H1 (cell line): ENCODE measurements around the gene RYR3. TPM values are rescaled to one million over a fixed set of nuclear protein-coding genes. Genes with fewer than 3 reads are reported as not detected.

Experiments
- CTCF ChIA-PET: fragments of 300-600 bp; sonication (Branson Sonifier 250); formaldehyde crosslinking; loops from one replicate; lab custom pipeline; 2021; ENCODE audit not compliant: partially characterized antibody; lab: Charles Lee
- POLR2A ChIA-PET: fragments of 300-600 bp; sonication (Branson Sonifier 250); formaldehyde crosslinking; loops from one replicate; lab custom pipeline; 2021; ENCODE audit warnings: inconsistent platforms; ENCODE audit not compliant: partially characterized antibody; lab: Charles Lee
- DNase-seq, 2 experiments: peaks; one replicate each; pipeline versions ENCODE4 v3.0.0 to v3.0.0-alpha.2; 2010 to 2022; ENCODE audit warnings: low spot score in 2 of 2, low read depth in 1 of 2, mixed read lengths in 1 of 2
- FAIRE-seq: peaks from 2 replicates; lab custom pipeline; 2011; peaks lifted over from hg19 to GRCh38; lab: Jason Lieb, UNC
- H2AFZ ChIP-seq: 2 replicates; pipeline ENCODE4 v1.8.1; 2012; ENCODE audit warnings: low read length, inconsistent platforms
- H2AK5ac ChIP-seq: 2 replicates; pipeline ENCODE4 v1.6.1; 2013; ENCODE audit warnings: low read depth, low read length
- H2BK120ac ChIP-seq: replicated peaks from 2 replicates; pipeline ENCODE3; 2013; ENCODE audit warnings: low read depth, low read length, inconsistent platforms
- H2BK12ac ChIP-seq: 2 replicates; pipeline ENCODE4 v1.6.1; 2013; ENCODE audit warnings: low read depth, low read length
- H2BK15ac ChIP-seq: 2 replicates; pipeline ENCODE4 v1.6.1; 2013; ENCODE audit warnings: low read length
- H2BK20ac ChIP-seq: 2 replicates; pipeline ENCODE4 v1.6.1; 2013; ENCODE audit warnings: low read length
- H2BK5ac ChIP-seq: 2 replicates; pipeline ENCODE4 v1.6.1; 2013; ENCODE audit warnings: low read depth, low read length
- H3K14ac ChIP-seq: 2 replicates; pipeline ENCODE4 v1.6.1; 2013; ENCODE audit warnings: inconsistent platforms; ENCODE audit not compliant: insufficient read length
- H3K18ac ChIP-seq: 2 replicates; pipeline ENCODE4 v1.6.1; 2013; ENCODE audit warnings: low read length; ENCODE audit errors: extremely low read depth
- H3K23ac ChIP-seq: 2 replicates; pipeline ENCODE4 v1.6.1; 2013; ENCODE audit warnings: inconsistent platforms; ENCODE audit not compliant: insufficient read length
- H3K23me2 ChIP-seq: 2 replicates; pipeline ENCODE4 v1.6.1; 2013; ENCODE audit warnings: low read depth, low read length
- H3K27ac ChIP-seq: 2 replicates; pipeline ENCODE4 v1.6.1; 2011; ENCODE audit warnings: low read depth, low read length, inconsistent platforms
- H3K27me3 ChIP-seq, 4 experiments: replicated peaks in 1 of 4; 1 replicate in 1 of 4; 2 replicates in 3 of 4; pipeline versions ENCODE4 v1.6.1 to v1.8.1; 2011 to 2013; ENCODE audit warnings: low read length in 3 of 4, mild to moderate bottlenecking in 3 of 4, inconsistent platforms in 2 of 4, mixed read lengths in 2 of 4, moderate library complexity in 1 of 4; ENCODE audit not compliant: control insufficient read depth in 3 of 4, insufficient read depth in 3 of 4; ENCODE audit errors: extremely low read depth in 1 of 4
- H3K36me3 ChIP-seq, 4 experiments: 2 replicates each; pipeline versions ENCODE4 v1.6.1 to v1.8.1; 2011 to 2013; ENCODE audit warnings: mild to moderate bottlenecking in 4 of 4, low read length in 3 of 4, moderate library complexity in 2 of 4, control low read depth in 1 of 4, inconsistent platforms in 1 of 4; ENCODE audit not compliant: insufficient read depth in 4 of 4, control insufficient read depth in 2 of 4
- H3K4ac ChIP-seq: replicated peaks from 2 replicates; pipeline ENCODE3; 2013; ENCODE audit warnings: low read length, low read depth, mixed read lengths, inconsistent platforms; ENCODE audit not compliant: insufficient read length
- H3K4me1 ChIP-seq, 4 experiments: replicated peaks in 1 of 4; 1 replicate in 1 of 4; 2 replicates in 3 of 4; pipeline versions ENCODE4 v1.6.1 to v1.8.1; 2011 to 2013; ENCODE audit warnings: low read length in 3 of 4, inconsistent platforms in 2 of 4, mixed read lengths in 1 of 4; ENCODE audit not compliant: insufficient read depth in 4 of 4, control insufficient read depth in 3 of 4
- H3K4me2 ChIP-seq, 2 experiments: 2 replicates each; pipeline versions ENCODE4 v1.6.1 to v1.8.1; 2011 to 2013; ENCODE audit warnings: low read depth in 2 of 2, low read length in 2 of 2, control low read depth in 1 of 2, inconsistent platforms in 1 of 2, mild to moderate bottlenecking in 1 of 2; ENCODE audit not compliant: insufficient read depth in 1 of 2
- H3K4me3 ChIP-seq, 4 experiments: fragments of 200-600, 300-600 bp in 1 of 4; sonication (generic), shearing (Covaris generic), sonication (Bioruptor Twin) in 1 of 4; 2 replicates each; pipeline versions ENCODE4 v1.5.1 to v1.8.1; 2011 to 2016; ENCODE audit warnings: low read length in 4 of 4, low read depth in 3 of 4, control low read depth in 2 of 4, inconsistent platforms in 2 of 4, mild to moderate bottlenecking in 2 of 4, mixed read lengths in 1 of 4, moderate library complexity in 1 of 4; ENCODE audit not compliant: insufficient read depth in 2 of 4; ENCODE audit errors: extremely low read depth in 1 of 4
- H3K56ac ChIP-seq: replicated peaks from 2 replicates; pipeline ENCODE3; 2013; ENCODE audit warnings: low read depth, mild to moderate bottlenecking, mixed read lengths, low read length, inconsistent platforms; ENCODE audit not compliant: insufficient read length
- H3K79me1 ChIP-seq: 2 replicates; pipeline ENCODE4 v1.6.1; 2013; ENCODE audit warnings: low read depth, low read length, control low read depth
- H3K79me2 ChIP-seq, 2 experiments: 2 replicates each; pipeline versions ENCODE4 v1.6.1 to v1.8.1; 2012 to 2013; ENCODE audit warnings: low read length in 2 of 2, mild to moderate bottlenecking in 2 of 2, inconsistent platforms in 1 of 2; ENCODE audit not compliant: insufficient read depth in 2 of 2, control insufficient read depth in 1 of 2
- H3K9ac ChIP-seq, 4 experiments: replicated peaks in 1 of 4; 1 replicate in 1 of 4; 2 replicates in 3 of 4; pipeline versions ENCODE4 v1.6.1 to v1.8.1; 2011 to 2013; ENCODE audit warnings: low read depth in 3 of 4, low read length in 3 of 4, control low read depth in 2 of 4, mild to moderate bottlenecking in 2 of 4, moderate library complexity in 2 of 4, inconsistent platforms in 1 of 4; ENCODE audit errors: extremely low read depth in 1 of 4
- H3K9me3 ChIP-seq, 2 experiments: 2 replicates each; pipeline versions ENCODE4 v1.6.1 to v1.8.1; 2012 to 2013; ENCODE audit warnings: mild to moderate bottlenecking in 2 of 2, moderate library complexity in 2 of 2, control low read depth in 1 of 2, inconsistent platforms in 1 of 2, low read depth in 1 of 2, low read length in 1 of 2, mixed read lengths in 1 of 2; ENCODE audit not compliant: insufficient read depth in 2 of 2
- H4K20me1 ChIP-seq, 2 experiments: replicated peaks in 1 of 2; 2 replicates each; pipeline versions ENCODE3 to v1.8.1; 2011 to 2013; ENCODE audit warnings: inconsistent platforms in 2 of 2, low read length in 2 of 2, mild to moderate bottlenecking in 1 of 2; ENCODE audit not compliant: insufficient read depth in 2 of 2, control insufficient read depth in 1 of 2
- H4K5ac ChIP-seq: 2 replicates; pipeline ENCODE4 v1.6.1; 2013; ENCODE audit warnings: low read length, low read depth, mixed read lengths, inconsistent platforms; ENCODE audit not compliant: insufficient read length
- H4K8ac ChIP-seq: 2 replicates; pipeline ENCODE4 v1.8.0; 2013; ENCODE audit warnings: mild to moderate bottlenecking, moderate library complexity, low read length, inconsistent platforms; ENCODE audit not compliant: insufficient read depth; ENCODE audit errors: extremely low read depth
- H4K91ac ChIP-seq: replicated peaks from 2 replicates; pipeline ENCODE3; 2013; ENCODE audit warnings: low read length, mixed read lengths, inconsistent platforms; ENCODE audit not compliant: insufficient read length
- ASH2L ChIP-seq: fragments of 200-600, 300-600 bp; sonication (generic); IDR thresholded peaks from one replicate; pipeline ENCODE4 v1.7.1; 2017; ENCODE audit warnings: low read length
- ATF2 ChIP-seq: IDR thresholded peaks from 2 replicates; pipeline ENCODE4 v1.6.1; 2012; ENCODE audit warnings: low read length, inconsistent platforms
- FOSL1 ChIP-seq: IDR thresholded peaks from 2 replicates; pipeline ENCODE4 v1.6.1; 2011; ENCODE audit warnings: mild to moderate bottlenecking, low read depth, low read length, moderate library complexity; ENCODE audit not compliant: insufficient read depth
- JUND ChIP-seq: IDR thresholded peaks from 2 replicates; pipeline ENCODE4 v1.6.1; 2011; ENCODE audit warnings: mild to moderate bottlenecking, improper control_type of control experiment, low read length
- KDM1A ChIP-seq: fragments of 200-600, 300-600 bp; sonication (generic); IDR thresholded peaks from 2 replicates; pipeline ENCODE4 v1.7.1; 2016; ENCODE audit warnings: mild to moderate bottlenecking, low read length, borderline replicate concordance
- KDM4A ChIP-seq: IDR thresholded peaks from one replicate; pipeline ENCODE4 v1.7.1; 2012; ENCODE audit warnings: low read depth, mild to moderate bottlenecking, moderate library complexity, low read length, inconsistent platforms; ENCODE audit not compliant: severe bottlenecking
- NRF1 ChIP-seq: IDR thresholded peaks from 2 replicates; pipeline ENCODE4 v1.6.1; 2011; ENCODE audit warnings: mild to moderate bottlenecking, low read depth, low read length, improper control_type of control experiment
- POLR2AphosphoS5 ChIP-seq: IDR thresholded peaks from 2 replicates; pipeline ENCODE4 v1.6.1; 2011; ENCODE audit warnings: low read depth, low read length
- POU5F1 ChIP-seq: IDR thresholded peaks from 2 replicates; pipeline ENCODE4 v1.6.1; 2011; ENCODE audit warnings: low read depth, mild to moderate bottlenecking, low read length, moderate library complexity
- RNF2 ChIP-seq: fragments of 200-900, 300-1000 bp; sonication (generic); IDR thresholded peaks from 2 replicates; pipeline ENCODE4 v1.7.1; 2016; ENCODE audit warnings: borderline replicate concordance, low read depth, mild to moderate bottlenecking, antibody characterized with exemption, low read length; ENCODE audit not compliant: poor library complexity, severe bottlenecking; ENCODE audit errors: missing control alignments
- SAP30 ChIP-seq: fragments of 300-600 bp; sonication (generic); IDR thresholded peaks from 2 replicates; pipeline ENCODE4 v1.7.1; 2012; ENCODE audit warnings: low read length, moderate library complexity, mild to moderate bottlenecking, inconsistent platforms; ENCODE audit not compliant: insufficient read depth, insufficient replicate concordance
- SIRT6 ChIP-seq: IDR thresholded peaks from one replicate; pipeline ENCODE4 v1.7.1; 2012; ENCODE audit warnings: low read length, inconsistent platforms
- TBP ChIP-seq: IDR thresholded peaks from 2 replicates; pipeline ENCODE4 v1.6.1; 2011; ENCODE audit warnings: low read depth, low read length, improper control_type of control experiment
- WGBS, 2 experiments: shearing (Covaris generic) in 1 of 2; methylation state at CpG; one replicate each; pipeline versions ENCODE4 v1.1.6 to v1.1.7; 2013 to 2015; ENCODE audit warnings: low lambda C conversion rate in 2 of 2, mixed read lengths in 2 of 2, inconsistent platforms in 1 of 2, low coverage in 1 of 2, missing lambda C conversion rate in 1 of 2; ENCODE audit not compliant: insufficient replicate concordance in 2 of 2, insufficient coverage in 1 of 2, insufficient read length in 1 of 2; ENCODE audit errors: extremely low coverage in 1 of 2, missing lambda C conversion rate in 1 of 2; 5-methylcytosine and 5-hydroxymethylcytosine counted together
- polyA plus RNA-seq, 7 experiments: library from polyadenylated mRNA; depleted of rRNA in 3 of 7; stranded (reverse) in 5 of 7; unstranded in 2 of 7; fragments of >200 nt in 5 of 7; fragments of 200-250 nt in 2 of 7; gene quantifications; 1 replicate in 5 of 7; 2 replicates in 1 of 7; 4 replicates in 1 of 7; pipeline versions ENCODE4 v1.2.1 to v1.2.3, GENCODE V29; 2011 to 2013; ENCODE audit warnings: missing spikeins in 2 of 7, mixed read lengths in 2 of 7
- total RNA-seq: library from RNA; stranded (reverse); fragmentation: NEBNext Ultra II Directional; extraction: Animal tissue kit (Norgen Biotek cat#: 25700); gene quantifications from 2 replicates; pipeline ENCODE4 v1.2.1, GENCODE V29; 2021

RYR3 gene
- total and polyA plus RNA-seq, 2 of the 8 experiments (the other 6 are each of a cell fraction or from before 2014, with no cell fraction given) = 0.33 to 3.4 TPM

GRCh38 chr15:33341953-33342352 lies 31.2 kb downstream of the RYR3 start:
- H4K20me1 ChIP-seq = no peaks in the 10 kb centered on the region
- WGBS, 2 experiments = 88% methylated on average over 4 of the region's 4 CpGs; no CpG with 5 or more reads in 1 of the 2 experiments
- no peak overlapping the region for H2BK20ac ChIP-seq
- TF ChIP-seq NRF1 (no peak), POU5F1 (no peak), JUND (no peak), TBP (no peak), FOSL1 (no peak), KDM1A (no peak), RNF2 (no peak), POLR2AphosphoS5 (no peak), ATF2 (no peak), KDM4A (no peak), SIRT6 (no peak), ASH2L (no peak), SAP30 (no peak)

More at GRCh38 chr15:33341953-33342352, 31.2 kb downstream of the RYR3 start:
- no peaks in the 10 kb centered on the region for H3K79me1 ChIP-seq
- H4K5ac ChIP-seq = no peak overlapping the region
- H3K27me3 ChIP-seq = no peaks in the 10 kb centered on the region
- peaks cover 0 to 2% (median 0%) of the 10 kb centered on the region in 4 experiments; a peak in 1 of 7 replicates for H3K4me1 ChIP-seq
- H3K4me3 ChIP-seq = no peak overlapping the region
- no peak overlapping the region for H2AFZ ChIP-seq
- no peak overlapping the region for H2BK120ac ChIP-seq
- no peak overlapping the region for H3K56ac ChIP-seq
- no peak overlapping the region for H3K27ac ChIP-seq
- H3K36me3 ChIP-seq = no peaks in the 10 kb centered on the region
- H3K14ac ChIP-seq = no peak overlapping the region
- DNase-seq = no peak
- H2AK5ac ChIP-seq = no peak overlapping the region
- H2BK15ac ChIP-seq = no peak overlapping the region
- H2BK12ac ChIP-seq = no peak overlapping the region
- ChIA-PET POLR2A (no interaction called here), CTCF (no interaction called here)
- H3K23me2 ChIP-seq = no peaks in the 10 kb centered on the region; the same call in 1 of the 2 replicates
- H3K9me3 ChIP-seq = no peaks in the 10 kb centered on the region; a peak in 1 of 4 replicates
- no peak overlapping the region for H2BK5ac ChIP-seq
- H3K9ac ChIP-seq = no peak overlapping the region
- no peak overlapping the region for H4K8ac ChIP-seq
- FAIRE-seq = no peak
- H3K79me2 ChIP-seq = no peaks in the 10 kb centered on the region
- H4K91ac ChIP-seq = no peak overlapping the region
- no peak overlapping the region for H3K23ac ChIP-seq
- H3K18ac ChIP-seq = no peak overlapping the region
- no peak overlapping the region for H3K4me2 ChIP-seq
- no peak overlapping the region for H3K4ac ChIP-seq
